Amniotic epithelial cell (primary cell): ENCODE data around the gene SMC1B.

Source experiments
- DNase-seq: peaks from one replicate; pipeline ENCODE4 v3.0.0-alpha.2; 2010; ENCODE audit warnings: low read depth

SMC1B gene

DNA sequence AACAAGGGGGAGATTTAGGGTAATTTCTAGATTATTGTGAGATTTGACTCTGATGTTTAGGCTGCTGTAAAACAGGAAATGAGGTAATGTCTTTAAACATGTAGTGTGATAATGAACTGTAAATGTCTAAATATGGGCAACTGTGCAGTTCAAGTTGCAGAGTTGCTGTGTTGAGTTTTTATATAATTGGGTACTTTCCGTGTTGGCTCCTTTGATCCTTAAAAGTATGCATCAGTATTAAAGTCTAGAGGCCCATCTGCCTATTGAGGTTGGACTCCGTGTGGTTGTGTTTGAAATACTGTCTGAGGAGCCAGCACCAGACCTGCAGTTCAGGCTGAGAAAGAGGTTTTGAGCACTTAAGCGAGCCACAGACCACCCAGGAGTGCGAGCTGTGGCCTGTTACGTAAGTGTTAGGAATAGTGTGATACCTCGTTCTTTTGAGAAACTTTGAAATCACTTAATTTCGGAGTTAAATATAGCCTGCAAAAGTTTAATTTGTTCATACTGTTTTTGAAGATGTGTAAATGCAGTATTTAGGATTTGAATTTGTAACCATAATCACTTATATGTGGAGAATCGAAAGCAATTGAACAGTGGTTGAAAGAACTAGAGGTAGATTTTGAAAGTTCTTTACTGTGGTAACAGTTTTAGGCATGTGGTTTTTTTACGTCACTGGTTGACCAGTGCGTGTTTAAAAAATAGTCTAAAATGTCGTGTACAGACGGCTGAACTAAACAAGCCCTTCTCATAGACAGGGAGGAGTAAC is 94.7 kb downstream of the SMC1B start:
- DNase-seq, result peak; percentile 51

DNA sequence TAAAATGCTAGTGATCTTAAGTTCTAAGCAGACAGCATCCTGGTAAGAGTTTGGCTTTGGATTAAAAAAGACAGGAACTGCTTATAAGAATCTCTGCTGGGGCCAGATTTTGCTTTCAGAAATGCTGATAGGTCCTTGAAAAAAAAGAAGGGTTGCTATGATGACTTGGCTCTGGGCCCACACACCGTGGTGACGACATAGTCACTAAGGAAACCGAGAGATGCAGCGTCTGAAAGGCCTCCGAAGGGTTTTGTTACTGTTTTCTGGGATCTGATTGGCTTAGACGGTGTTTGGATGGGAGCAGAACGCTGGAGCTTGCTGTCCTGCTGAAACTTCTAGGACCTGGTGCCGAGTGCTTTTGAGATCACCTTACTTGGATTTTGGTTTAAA is 95.2 kb downstream of the SMC1B start:
- peak; percentile 86 for DNase-seq

DNA sequence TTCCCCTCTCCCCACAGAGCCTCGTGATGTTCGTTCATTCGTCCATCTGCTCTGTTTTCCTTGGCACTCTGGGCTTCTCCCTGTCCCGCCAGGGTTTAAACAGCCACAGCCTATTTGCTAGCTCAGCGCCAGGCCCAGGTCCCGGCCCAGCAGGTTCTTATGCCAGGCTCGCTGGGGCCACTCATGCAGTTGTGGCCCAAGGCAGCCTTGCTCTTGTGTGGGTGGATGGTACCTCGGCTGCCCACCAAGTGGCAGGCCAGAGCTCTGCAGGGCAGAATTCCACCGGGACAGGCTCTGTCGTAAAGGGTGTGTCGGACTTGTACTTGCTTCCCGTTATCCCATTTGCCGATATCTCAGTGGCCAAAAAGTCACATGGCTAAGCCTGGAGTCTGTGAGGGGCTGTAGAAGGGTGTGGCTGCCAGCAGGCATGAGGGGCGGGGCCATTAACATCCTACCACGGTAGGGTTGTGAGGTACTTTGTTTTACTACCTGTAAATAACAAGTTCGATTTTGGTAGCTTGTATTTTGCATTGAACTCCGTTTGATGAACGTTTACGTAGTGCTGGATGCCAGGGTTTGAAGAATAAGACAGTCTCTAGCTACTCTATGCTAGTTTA is 95.7 kb downstream of the SMC1B start:
- DNase-seq, result no peak

DNA sequence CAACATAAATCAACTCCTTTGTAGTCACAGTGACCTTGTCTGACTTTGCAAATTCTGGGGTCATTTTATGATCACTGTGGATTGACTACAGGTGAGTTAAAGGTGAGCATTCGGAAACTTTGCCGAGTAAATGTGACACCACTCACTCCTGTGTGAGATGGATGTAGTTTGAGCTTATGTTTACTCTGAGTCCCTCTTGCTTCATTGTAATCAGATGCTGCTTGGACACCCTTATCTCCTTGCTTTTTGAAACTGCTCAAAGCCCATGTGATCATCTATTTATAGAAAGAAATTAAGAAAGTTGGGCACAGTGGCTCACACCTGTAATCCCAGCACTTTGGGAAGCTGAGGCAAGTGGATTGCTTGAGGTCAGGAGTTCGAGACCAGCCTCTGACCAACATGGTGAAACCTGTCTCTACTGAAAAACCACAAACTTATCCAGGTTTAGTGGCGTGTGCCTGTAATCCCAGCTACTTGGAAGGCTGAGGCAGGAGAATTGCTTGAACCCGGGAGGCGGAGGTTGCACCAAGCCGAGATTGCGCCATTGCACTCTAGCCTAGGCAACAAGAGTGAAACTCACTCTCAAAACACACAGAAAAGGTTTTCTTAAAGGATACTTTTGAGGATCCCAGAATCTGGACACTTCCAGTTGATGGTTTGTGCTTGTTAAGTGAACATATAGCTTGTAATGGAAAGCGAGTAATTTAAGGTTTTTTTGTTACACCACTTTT is 96.4 kb downstream of the SMC1B start:
- no peak for DNase-seq

DNA sequence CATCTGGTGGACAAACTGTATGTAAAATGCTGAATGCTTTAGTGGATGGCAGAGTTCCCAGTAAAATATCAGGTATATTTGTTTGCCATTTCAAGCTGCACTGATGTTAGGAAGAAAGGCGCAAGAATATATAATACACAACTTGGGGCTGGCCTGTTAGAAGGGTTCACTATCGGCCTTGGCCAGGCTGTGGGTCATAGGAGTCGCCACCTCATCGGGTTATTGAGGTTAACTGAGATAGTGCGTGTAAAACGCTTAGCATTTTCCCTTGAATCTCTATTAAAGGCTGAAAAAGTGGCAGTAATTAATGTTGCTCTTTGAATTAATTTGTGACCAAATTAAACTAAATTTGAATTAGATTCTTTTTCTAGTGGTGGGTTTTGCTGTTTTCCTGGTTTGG is 98.6 kb downstream of the SMC1B start:
- DNase-seq, result no peak

DNA sequence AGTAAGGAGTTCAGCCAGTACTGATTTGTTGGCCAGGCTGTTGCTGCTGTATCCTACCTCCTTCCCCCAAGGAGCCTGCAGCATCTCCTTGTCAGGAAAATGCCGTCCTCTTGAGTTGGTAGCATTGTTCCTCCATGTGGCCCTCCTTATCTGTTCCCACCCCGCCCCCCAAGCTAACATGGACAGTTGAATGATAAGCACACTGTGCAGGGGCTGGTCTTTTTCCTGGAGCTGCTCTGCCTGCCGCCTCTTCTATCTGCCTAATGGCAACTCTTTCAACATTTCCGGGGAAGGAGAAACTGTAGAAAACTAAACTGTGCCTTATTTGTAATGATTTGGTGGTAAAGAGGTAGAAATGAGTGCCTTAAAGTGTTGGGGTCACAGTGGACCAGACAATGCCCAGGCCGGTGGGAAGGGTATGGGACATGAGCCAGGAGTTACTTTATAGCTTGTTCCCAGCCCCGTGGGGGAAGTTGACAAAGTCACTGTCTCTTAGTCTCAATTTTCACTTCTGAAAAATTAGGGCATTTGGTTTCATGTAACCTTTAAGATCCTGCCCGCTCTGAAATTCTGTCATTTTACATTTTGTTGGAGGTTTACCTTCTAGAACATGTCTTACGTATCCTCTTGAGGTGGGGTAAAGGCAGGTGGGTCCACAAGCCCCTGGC is 99.2 kb downstream of the SMC1B start:
- DNase-seq, result no peak

DNA sequence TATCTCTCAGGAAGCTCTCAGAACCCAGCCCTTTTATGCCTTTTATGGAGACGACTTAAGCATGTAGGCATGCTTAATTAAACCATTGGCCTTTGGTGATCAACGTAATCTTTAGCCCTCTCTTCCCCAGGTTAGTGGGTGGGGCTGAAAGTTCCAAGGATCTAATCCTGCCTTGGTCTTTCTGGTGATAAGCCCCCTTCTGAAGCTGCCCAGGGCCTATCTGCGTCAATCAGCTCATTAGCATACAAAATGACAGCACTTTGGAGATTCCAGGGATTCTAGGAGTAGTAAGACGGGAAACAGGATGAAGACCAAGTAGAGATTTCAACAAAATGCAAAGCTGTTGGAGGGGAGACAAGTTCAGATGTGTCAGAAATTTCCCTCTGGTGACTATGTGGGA is 100.5 kb downstream of the SMC1B start:
- DNase-seq, result no peak

DNA sequence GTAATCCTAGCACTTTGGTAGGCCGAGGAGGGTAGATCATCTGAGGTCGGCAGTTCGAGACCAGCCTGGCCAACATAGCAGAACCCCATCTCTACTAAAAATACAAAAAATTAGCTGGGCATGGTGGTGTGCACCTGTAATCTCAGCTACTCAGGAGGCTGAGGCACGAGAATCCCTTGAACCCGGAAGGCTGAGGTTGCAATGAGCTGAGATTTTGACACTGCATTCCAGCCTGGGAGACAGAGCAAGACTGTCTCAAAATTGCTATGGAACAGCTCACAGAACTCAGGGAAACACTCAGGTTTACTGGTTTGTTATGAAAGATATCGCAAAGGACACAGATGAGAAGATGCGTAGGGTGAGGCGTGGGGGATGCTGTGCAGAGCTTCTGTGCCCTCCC is 101.0 kb downstream of the SMC1B start:
- no peak for DNase-seq

DNA sequence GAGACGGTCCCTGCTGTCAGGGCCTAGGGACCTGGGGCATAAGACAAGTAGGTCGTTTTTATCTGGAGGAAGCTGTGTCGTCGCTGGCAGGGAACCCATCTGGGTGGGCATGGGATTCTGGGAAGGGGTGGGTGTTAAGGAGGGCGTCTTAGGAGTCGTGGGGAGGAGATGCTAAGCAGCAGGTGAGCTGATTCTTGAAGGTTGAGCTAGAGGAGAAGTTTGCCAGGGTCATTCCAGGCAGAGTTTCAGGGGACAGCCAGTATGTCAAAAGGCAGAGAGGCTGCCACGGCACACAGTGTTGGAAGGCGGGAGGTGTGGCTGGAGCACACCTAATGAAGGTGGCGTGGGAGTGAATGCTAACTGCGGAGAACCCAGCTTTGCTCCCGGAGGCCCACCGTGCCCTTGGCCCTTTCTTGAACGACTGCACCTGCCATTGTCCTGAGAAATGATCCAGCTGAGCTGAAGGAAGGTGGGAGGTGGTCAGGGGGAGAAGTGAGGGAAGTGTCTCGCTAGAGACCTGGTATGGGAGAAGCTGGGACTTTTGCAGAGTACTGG is 102.3 kb downstream of the SMC1B start:
- no peak for DNase-seq

DNA sequence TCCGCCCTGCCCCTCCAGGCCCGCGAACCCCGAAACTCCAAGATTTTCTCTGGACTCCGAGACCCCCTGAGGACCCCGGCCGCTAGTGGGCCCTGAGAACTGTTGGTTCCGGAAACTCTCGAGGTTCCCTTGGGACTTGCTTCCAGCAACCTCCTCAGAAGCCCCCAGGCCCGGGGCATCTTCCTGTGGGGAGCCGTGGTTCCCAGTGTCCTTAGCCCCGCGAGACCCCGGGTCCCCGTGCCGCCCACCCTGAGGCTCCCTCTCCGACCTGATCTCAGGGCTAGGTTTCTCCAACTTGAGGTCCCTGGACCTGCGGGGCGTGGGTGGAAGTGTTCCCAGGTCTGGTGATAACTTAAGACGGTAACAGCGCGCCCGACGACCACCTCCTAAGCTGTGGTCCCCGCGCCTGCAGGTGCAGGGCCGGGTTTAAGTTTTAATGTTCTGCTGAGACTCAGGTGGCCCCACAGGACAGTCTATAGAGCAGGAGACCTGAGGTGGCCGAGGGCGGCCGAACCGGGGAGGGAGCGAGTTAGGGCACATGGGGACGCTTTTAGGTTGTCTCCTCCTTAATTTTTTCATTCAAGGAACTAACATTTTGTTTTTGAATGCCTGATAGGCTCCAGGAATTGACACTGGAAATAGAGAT is 102.9 kb downstream of the SMC1B start:
- no peak for DNase-seq

DNA sequence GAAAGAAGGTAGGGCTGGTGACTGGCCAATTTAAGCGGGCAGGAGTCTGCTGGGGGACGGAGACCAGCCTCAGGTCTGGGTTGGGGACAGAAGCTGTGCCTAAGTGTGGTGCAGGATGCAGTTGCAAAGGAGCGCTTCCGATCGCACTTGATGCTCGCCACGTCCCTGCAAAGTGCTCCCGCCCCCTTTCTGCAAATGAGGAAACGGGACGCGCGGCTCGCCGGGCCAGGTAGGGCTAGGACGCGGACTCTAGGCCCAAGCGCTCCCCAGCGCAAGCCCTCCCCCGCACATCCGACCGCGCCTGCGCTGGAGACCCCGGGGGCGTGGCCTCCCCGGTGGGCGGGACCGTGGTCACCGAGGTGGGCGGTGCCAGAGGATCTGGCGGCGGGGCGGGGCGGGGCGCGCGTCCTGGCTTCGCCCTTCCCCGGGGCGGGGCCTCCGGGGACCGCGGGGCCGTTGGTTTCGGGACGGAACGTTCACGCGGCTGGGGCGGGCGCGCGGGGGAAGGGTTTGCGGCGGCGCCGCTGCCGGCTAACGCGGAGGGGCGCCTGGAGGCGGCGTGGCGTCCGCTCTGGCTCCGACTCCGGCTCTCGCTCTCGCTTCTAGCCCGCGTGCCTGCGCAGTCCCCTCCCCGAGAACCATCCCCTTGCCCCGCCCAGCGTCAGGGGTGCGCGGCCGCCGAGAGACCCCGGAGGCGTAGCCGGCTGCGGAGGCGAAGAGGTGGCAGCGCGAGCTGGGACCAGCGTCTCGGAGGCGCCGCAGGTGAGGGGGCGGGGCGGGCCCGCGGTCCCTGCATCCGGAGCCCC is 103.8 kb downstream of the SMC1B start, which contains the start of gene FAM118A:
Gene FAM118A (plus strand): TSS at position 513 of the 806 bp plus-strand sequence. CDS start 12,446 bp downstream, outside the sequence.
- peak; percentile 82 for DNase-seq

DNA sequence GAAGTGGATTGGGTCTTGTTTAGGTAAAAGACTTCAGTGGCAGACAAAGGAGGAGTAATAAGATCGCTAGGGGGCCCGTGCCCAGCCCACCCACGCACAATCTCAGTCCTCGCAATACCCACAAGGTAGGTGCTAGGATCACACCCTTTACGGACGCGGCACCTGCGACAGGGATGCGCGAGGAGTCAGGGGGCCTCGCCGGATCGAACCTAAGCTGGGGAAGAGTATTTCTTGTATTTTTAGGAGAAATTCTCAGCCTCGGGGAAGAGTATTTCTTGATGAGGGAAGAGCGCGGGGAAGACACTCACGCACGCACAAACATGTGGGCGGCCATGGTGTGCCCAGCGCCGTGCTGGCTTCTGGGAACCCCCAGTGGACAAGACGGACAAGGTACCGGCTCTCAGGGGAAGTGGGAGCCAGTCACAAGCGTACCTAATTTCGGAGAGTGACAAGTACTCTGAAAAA is 104.4 kb downstream of the SMC1B start:
- DNase-seq, result no peak

DNA sequence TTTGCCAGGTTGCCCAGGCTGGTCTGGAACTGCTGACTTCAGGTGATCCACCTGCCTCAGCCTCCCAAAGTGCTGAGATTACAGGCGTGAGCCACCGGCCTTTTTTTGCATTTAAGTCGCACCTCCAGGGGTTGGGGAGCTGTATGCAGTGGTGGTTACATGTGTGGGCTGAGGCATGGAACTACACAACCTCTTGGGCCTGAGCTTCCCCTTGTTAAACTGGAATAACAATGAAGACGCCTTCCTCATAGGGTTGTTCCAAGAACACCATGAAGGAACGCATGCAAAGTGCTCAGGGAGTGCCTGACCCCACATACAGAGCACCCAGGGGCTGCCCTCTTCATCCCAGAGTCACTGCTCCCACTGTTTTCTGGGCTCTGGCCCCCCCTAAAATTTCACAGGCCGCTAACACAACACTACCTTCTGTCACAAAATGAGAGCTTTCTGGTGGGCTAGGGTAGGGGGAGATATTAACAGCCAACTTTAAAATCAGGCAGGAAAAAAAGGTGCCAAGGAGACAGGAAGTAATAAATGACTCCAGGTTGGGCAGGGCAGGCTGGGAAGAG is 104.9 kb downstream of the SMC1B start:
- no peak for DNase-seq

DNA sequence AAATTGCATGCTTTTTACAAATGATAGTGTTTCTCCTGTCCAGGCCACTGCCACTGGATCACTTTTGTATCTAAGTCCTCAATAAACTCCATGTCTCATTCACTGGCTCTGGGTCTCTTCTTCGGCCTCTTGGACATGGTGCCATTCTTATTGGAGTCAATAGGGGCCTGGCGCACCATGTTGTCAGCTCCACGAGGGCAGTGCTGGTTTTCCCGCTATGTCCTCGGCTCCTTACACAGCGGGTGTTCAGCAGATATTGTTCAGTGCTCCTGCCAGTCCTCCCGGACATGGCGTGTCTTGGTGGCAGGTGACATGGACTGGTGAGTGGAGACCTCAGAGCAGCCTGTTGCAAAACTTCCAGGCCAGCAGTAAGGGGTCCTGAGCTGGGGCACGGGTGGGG is 107.3 kb downstream of the SMC1B start:
- DNase-seq, result no peak

DNA sequence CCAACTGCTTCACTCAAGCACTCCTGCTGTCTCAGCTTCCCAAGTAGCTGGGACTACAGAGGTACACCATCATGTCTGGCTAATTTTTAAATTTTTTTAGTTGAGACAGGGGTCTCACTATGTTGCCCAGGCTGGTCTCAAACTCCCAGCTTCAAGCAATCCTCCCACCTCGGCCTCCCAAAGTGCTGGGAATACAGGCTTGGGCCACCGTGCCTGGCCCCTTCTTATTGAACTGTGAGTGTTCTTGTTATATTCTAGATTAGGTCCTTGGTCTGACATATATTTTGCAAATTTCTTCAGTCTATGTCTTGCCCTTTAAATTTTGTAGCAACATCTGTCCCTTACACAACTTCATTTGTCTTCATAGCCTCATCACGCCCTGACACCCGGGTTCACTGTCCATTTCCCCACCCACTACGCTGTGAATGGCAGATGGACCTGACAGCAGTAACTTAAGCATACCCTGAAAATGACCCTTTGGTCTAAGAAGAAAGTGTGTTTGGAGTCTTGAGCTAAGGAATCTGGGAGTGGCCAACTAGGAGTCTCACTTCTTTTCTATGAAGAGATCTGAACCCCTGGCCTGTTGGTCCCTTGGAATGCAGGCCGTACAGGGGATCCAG is 107.8 kb downstream of the SMC1B start:
- DNase-seq, result no peak

DNA sequence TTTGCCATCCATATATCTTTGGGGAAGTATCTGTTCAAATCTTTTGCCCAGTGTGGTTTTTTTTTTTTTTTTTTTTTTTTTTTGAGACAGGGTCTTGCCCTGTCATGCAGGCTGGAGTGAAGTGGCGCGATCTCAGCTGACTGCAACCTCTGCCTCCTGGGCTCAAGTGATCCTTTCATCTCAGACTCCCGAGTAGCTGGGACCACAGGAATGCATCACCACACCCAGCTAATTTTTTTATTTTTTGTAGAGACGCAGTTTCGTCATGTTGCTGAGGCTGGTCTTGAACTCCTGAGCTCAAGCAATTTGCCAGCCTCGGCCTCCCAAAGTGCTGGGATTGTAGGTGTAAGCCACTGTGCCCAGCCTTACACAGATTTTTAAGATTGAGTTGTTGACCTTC is 108.4 kb downstream of the SMC1B start:
- peak; percentile 32 for DNase-seq

DNA sequence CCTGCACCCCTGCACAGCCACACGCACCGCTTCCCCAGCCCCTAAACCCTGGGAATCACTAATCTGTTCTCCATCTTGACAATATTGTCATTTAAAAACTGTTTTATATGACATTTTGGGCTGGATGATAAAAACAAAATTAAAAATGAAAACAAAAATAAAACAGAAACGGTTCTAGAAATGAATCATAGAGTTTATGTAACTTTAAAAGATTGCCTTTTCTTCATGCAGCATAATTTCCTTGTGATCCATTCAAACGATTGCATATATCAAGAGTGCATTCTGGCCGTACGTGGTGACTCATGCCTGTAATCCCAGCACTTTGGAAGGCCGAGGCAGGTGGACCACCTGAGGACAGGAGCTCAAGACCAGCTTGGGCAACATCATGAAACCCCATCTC is 110.2 kb downstream of the SMC1B start:
- no peak for DNase-seq

DNA sequence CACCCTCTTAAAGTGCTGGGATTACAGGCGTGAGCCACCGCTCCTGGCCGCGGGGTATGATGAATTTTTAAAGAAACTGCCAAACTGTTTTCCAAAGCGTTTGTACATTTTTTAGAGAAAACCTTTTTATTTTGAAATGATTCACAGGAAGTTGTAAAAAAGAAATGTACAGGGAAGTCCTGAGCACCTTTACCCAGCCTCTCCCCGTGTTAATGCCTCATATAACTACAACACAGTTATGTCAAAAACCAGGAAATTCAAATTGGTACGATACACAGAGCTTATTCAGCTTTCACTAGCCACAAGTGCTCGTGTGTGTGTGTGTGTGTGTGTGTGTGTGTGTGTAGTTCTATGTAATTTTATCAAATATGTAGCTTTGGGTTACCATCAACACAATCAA is 110.6 kb downstream of the SMC1B start:
- DNase-seq, result no peak

DNA sequence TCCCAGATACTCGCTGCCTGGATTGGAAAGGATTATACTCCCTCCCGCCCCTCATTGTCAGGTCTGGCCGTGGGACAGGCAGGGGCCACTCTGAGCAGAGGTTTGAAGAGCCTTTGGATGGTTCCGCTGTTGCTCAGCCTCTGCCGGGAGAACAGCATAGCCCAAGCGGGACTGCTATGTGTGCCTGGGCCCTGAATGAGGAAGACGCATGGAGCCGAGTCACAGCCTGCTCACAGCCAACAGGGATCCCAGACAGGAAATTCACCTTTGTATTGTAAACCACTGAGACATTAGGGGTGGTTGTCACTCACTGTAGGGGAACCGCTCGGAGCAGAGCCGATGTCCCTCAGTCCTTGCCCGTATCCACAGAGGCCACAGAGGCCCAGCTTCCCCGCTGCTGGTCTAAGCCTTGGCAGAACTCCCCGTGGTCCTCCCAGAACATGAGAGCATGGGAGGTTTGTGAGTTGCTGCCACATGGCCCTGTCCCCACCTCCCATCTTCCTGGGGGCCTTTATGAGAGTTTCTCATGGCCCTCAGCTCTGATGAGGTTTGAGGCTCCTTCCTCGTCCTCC is 114.4 kb downstream of the SMC1B start:
- no peak for DNase-seq
